HAP-1 (cell line): ENCODE results near the gene SZRD1.
A peak's percentile ranks its signal among the peaks of the same experiment; 100 is the strongest.

ENCODE experiments used
- DNase-seq, 2 experiments: peaks; one replicate each; pipeline ENCODE4 v3.0.0-alpha.2; 2016 to 2020; ENCODE audit warnings: low spot score in 2 of 2
- H3K27me3 ChIP-seq: fragments of 250-450 bp; sonication (Bioruptor Pico); 2 replicates; pipeline ENCODE4 v1.5.1; 2020; ENCODE audit warnings: low read depth, mild to moderate bottlenecking, moderate library complexity
- H3K36me3 ChIP-seq: fragments of 250-450 bp; sonication (Bioruptor Pico); replicated peaks from 2 replicates; pipeline ENCODE4 v1.5.1; 2020; ENCODE audit warnings: mild to moderate bottlenecking
- H3K4me1 ChIP-seq: fragments of 250-450 bp; sonication (Bioruptor Pico); 2 replicates; pipeline ENCODE4 v1.5.1; 2020; ENCODE audit warnings: mild to moderate bottlenecking
- H3K4me3 ChIP-seq: fragments of 250-450 bp; sonication (Bioruptor Pico); 2 replicates; pipeline ENCODE4 v1.5.1; 2020; ENCODE audit warnings: mild to moderate bottlenecking, moderate library complexity
- H3K9me3 ChIP-seq: fragments of 250-450 bp; sonication (Bioruptor Pico); 2 replicates; pipeline ENCODE4 v1.5.1; 2020; ENCODE audit warnings: mild to moderate bottlenecking, moderate library complexity
- in situ Hi-C: fragments of 300-500 bp; cut with MboI; formaldehyde crosslinking; loops from 3 replicates; pipeline ENCODE4 v1.14.3; 2020; ENCODE audit warnings: low sequenced_read_pairs, inconsistent platforms, mixed read lengths

Gene SZRD1

DNA sequence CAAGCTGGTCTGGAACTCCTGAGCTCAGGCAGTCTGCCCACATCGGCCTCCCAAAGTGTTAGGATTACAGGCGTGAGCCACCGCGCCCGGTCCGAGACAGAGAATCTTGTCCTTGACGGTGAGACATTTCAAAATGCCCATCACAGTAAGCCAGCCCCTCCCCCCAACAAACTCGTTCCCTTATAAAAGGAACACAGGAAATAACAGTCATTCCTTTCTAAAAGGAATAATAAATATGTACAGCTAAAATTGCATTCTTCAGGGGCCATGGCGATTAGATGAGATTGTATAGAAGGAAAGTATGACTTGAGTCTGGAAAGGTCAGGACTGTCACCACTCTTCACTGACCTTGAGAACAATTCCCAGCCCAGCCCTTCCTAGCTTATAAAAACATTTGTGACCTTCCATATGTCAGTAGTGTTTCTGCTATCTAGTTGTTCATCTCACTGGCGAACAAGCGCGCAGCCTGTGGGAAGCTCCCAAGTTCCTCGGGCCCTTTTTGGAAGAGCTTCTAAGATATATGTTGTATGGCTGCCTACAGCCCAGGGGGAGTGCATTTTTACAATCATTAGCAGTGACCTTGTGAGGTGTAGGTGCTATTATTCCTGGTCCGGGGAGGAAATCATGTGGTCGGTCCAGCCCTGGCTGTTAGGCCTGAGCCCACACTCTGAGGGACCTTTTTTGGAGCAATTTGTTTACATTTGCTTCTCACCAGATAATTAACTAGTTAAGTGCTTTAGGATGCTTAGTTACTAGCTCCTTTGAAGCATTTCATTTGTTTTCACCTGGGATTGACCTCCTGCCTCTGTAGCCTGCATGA lies 8.7 kb downstream of the SZRD1 start:
- Histone ChIP-seq H3K4me3 (no peak overlapping the region), H3K9me3 (no peaks in the 10 kb centered on the region), H3K4me1 (peaks cover 18% of the 10 kb centered on the region), H3K27me3 (no peaks in the 10 kb centered on the region), H3K36me3 (no peaks in the 10 kb centered on the region; the same call in 1 of the 2 replicates)
- in situ Hi-C loops = no loop called here
- DNase-seq = peak; percentile 19 to 48

DNA sequence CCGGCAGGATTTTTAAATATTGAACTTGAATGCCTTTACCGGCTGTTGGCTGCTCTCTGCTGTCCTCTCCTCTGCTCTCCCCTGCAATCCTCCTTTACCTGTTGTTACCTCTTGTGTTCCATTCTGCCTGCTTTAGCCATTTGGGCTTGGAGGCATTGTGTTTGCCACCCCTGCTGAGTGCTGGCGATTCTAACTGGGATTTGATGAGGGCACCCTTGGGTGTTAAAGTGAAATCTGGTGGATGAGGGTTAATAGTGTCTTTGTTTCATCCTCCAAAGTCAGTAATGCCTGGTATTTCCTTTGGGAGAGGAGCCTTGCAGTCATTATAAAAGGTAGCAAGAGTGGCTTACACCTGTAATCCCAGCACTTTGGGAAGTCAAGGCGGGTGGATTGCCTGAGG lies 9.9 kb downstream of the SZRD1 start:
- in situ Hi-C loops = no loop called here
- Histone ChIP-seq H3K9me3 (no peaks in the 10 kb centered on the region), H3K4me3 (no peak overlapping the region), H3K4me1 (peaks cover 18% of the 10 kb centered on the region), H3K27me3 (no peaks in the 10 kb centered on the region), H3K36me3 (no peaks in the 10 kb centered on the region; the same call in 1 of the 2 replicates)
- DNase-seq = no peak

- Histone ChIP-seq H3K27me3 (no peaks in the 10 kb centered on the region), H3K4me1 (peaks cover 18% of the 10 kb centered on the region), H3K4me3 (no peak overlapping the region), H3K9me3 (no peaks in the 10 kb centered on the region), H3K36me3 (no peaks in the 10 kb centered on the region; the same call in 1 of the 2 replicates)
- no peak for DNase-seq
- in situ Hi-C loops = no loop called here
Measured at GRCh38 chr1:16378443-16378842, 11.4 kb downstream of the SZRD1 start.

DNA sequence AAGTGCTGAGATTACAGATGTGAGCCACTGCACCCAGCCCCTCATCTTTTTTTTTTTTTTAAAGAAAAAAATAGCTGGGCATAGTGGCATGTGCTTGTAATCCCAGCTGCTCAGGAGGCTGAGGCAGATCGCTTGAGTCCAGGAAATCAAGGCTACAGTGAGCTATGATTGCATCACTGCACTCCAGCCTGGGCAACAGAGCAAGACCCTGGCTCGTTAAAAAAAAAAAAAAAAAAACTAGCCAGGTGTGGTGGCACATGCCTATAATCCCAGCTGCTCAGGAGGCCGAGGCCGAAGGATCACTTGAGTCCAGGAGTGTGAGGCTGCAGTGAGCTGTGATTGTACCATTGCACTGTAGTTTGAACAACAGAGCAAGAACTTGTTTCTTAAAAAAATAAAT lies 13.8 kb downstream of the SZRD1 start:
- peaks cover 5% of the 10 kb centered on the region for H3K4me1 ChIP-seq
- in situ Hi-C loops = no loop called here
- H3K4me3 ChIP-seq = no peak overlapping the region
- no peaks in the 10 kb centered on the region for H3K9me3 ChIP-seq
- no peaks in the 10 kb centered on the region for H3K27me3 ChIP-seq
- H3K36me3 ChIP-seq = no peaks in the 10 kb centered on the region; the same call in 1 of the 2 replicates
- no peak for DNase-seq

- H3K36me3 ChIP-seq = no peaks in the 10 kb centered on the region; the same call in 1 of the 2 replicates
- H3K27me3 ChIP-seq = no peaks in the 10 kb centered on the region
- in situ Hi-C loops = no loop called here
- no peak overlapping the region for H3K4me3 ChIP-seq
- no peaks in the 10 kb centered on the region for H3K4me1 ChIP-seq
- H3K9me3 ChIP-seq = no peaks in the 10 kb centered on the region
- no peak for DNase-seq
Measured at GRCh38 chr1:16383888-16384287, 16.8 kb downstream of the SZRD1 start.

- no peak overlapping the region for H3K4me3 ChIP-seq
- no peaks in the 10 kb centered on the region for H3K4me1 ChIP-seq
- H3K27me3 ChIP-seq = no peaks in the 10 kb centered on the region
- no peaks in the 10 kb centered on the region for H3K9me3 ChIP-seq
- H3K36me3 ChIP-seq = no peaks in the 10 kb centered on the region; the same call in 1 of the 2 replicates
- in situ Hi-C loops = no loop called here
- DNase-seq = no peak
Measured at GRCh38 chr1:16385659-16386453, 18.8 kb downstream of the SZRD1 start.

- no peak overlapping the region for H3K4me3 ChIP-seq
- no peak for DNase-seq
- no peaks in the 10 kb centered on the region for H3K27me3 ChIP-seq
- no peaks in the 10 kb centered on the region for H3K9me3 ChIP-seq
- no peaks in the 10 kb centered on the region; the same call in 1 of the 2 replicates for H3K36me3 ChIP-seq
- in situ Hi-C loops = no loop called here
- H3K4me1 ChIP-seq = no peaks in the 10 kb centered on the region
Measured at GRCh38 chr1:16386454-16387113, 19.5 kb downstream of the SZRD1 start.

DNA sequence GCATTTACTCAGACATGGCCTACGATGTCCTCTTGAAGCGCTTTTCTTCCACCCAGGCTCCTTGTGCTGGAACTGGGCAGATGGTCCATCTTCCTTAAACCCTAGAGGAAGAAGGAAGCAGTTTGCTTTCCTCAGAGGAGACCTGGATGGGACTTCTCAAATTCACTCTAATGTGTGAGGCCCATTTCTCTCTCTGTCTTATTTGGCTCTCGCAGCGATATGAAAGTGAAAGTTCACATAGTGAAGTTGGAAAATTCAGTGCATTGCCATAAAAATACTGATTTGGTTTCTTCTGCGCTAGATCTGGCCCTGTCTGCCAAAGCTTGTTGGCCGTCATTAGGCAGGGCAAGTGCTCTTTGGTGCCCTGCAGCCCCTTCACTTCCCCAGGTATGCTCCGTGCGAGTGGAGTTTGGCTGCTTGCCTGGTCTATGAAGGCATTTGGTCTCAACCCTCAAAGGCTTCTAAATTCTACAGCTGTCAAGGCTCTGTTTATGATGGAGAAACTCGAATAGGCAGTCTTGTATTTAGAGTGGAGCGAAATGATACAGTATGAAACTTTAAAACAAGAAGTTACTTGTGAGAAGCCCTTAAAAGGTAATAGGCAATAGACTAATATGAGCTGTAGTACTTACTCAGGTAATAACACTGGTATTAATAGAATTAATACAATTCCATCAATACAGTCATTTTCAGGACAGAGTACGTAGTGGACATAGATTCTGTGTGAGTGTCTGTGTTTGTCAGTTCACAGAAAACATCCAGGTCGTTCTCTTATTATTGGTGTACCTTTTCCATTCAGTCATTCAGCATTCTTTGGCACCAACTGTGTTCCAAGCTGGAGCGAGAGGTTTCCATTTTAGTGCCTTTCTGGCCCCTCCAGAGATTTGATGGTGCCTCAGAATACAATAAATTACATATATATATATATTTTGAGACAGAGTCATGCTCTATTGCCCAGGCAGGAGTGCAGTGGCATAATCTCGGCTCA lies 20.5 kb downstream of the SZRD1 start:
- Histone ChIP-seq H3K36me3 (no peaks in the 10 kb centered on the region; the same call in 1 of the 2 replicates), H3K4me1 (no peaks in the 10 kb centered on the region), H3K27me3 (no peaks in the 10 kb centered on the region), H3K9me3 (no peaks in the 10 kb centered on the region), H3K4me3 (no peak overlapping the region)
- DNase-seq = no peak
- in situ Hi-C loops = no loop called here

DNA sequence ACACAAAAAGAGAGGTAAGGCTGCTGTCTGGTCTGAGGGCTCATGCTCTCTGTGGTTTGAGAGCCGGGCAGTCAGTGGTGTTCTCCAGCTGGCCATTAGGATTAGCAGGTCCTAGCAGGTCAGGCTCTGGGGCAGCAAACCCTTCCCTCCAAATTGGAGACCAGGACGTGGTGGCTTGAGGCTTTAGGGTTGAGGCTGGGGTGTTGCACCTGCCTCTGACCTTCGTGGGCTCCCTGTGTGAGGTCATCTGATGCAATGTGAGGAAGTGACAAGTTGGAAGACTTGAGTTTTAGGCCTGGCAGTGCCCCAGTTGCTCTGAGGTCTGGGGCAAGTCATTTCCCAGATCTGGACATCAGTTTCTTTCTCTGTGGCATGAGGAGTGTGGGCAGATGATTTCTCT lies 24.4 kb downstream of the SZRD1 start:
- no peak overlapping the region for H3K4me3 ChIP-seq
- H3K9me3 ChIP-seq = no peaks in the 10 kb centered on the region
- no peaks in the 10 kb centered on the region for H3K4me1 ChIP-seq
- H3K36me3 ChIP-seq = peaks cover 28% of the 10 kb centered on the region
- in situ Hi-C loops = no loop called here
- H3K27me3 ChIP-seq = no peaks in the 10 kb centered on the region
- DNase-seq = no peak

- in situ Hi-C loops = no loop called here
- Histone ChIP-seq H3K9me3 (no peaks in the 10 kb centered on the region), H3K4me1 (no peaks in the 10 kb centered on the region), H3K27me3 (no peaks in the 10 kb centered on the region), H3K36me3 (peaks cover 38% of the 10 kb centered on the region), H3K4me3 (no peak overlapping the region)
- DNase-seq = no peak
Measured at GRCh38 chr1:16392740-16393569, 25.9 kb downstream of the SZRD1 start.

DNA sequence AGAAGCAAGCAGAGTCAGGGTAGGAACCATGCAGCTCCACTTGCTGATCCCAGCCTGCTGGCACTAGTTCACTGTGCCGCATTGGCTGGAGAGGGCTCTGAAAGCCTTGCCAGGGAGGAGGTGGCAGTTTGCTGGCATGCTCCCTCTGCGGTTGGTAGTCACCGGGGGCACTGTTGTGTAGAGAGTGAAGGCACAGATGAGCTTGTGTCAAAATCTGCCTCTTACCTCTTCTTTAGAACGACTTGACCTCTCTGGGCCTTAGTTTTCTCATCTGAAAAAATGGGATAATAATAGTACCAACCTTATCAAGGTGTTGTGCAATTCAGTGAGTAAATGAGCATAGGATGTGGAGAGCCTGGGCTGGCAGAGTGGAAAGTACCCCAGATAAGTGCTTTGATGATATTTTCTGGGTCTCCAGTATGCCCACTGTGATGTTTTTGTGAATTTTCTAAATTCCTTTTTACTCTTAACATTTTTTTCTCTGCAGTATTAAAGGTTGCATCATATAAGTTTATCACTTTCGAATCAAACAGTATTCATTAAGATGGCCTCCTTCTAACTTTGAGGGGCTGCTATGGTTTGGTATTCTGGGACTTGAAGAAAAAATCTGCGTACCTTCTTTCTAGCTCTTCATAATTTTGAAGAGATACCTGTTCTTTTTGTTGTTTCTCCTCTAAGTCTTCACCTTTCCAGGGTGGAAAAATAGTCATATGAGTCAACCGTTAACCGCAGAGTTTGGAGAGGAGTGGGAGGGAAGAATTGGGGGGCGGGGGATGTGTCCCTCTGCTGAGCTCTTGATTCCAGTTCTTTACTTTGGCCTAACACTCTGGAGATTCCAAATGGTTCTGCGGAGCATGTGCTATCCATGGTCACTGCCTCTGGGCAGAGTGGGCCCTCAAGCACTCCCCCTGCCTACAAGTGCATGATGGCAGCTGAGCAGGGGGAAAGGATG lies 26.8 kb downstream of the SZRD1 start:
- Histone ChIP-seq H3K9me3 (no peaks in the 10 kb centered on the region), H3K4me1 (no peaks in the 10 kb centered on the region), H3K27me3 (no peaks in the 10 kb centered on the region), H3K4me3 (no peak overlapping the region), H3K36me3 (peaks cover 41% of the 10 kb centered on the region)
- in situ Hi-C loops = no loop called here
- no peak for DNase-seq
